Measurements from ENCODE around the gene ATP2B3.

The ATP2B3 gene

DNA sequence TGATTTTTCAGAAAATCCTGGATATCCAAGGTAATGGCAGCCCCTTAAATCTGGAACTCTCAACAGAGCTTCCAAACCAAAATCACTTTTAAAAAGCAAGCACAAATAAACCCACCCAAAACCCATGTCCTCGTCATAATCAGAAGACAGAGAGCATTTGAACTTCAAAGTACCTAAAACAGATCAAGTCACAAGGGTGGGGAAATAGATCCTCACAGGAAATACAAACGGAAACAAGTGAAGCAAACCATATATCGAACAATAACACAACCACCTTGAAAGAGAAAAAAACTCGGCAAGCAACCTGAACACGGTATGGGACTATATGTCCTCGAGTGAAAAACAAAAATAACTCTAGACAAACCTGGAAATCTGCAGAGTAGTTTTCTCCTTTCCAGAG is 97.4 kb downstream of the ATP2B3 start:
- intact Hi-C loops (cut with DNase I; ENCODE audit: low total_unique reads), result no loop called here
- H3K27me3 ChIP-seq, result no peaks in the 10 kb centered on the region

GRCh38 chrX:153620576-153620975 is 103.1 kb downstream of the ATP2B3 start:
- no peak overlapping the region for H3K27ac ChIP-seq
- H3K27me3 ChIP-seq, result peaks cover 0 to 10% of the 10 kb centered on the region in 2 donors
- DNase-seq, result no peak
- no peaks in the 10 kb centered on the region for H3K36me3 ChIP-seq
- intact Hi-C loops (cut with DNase I; ENCODE audit: low total_unique reads), result no loop called here
- TF ChIP-seq, protein P1, sequence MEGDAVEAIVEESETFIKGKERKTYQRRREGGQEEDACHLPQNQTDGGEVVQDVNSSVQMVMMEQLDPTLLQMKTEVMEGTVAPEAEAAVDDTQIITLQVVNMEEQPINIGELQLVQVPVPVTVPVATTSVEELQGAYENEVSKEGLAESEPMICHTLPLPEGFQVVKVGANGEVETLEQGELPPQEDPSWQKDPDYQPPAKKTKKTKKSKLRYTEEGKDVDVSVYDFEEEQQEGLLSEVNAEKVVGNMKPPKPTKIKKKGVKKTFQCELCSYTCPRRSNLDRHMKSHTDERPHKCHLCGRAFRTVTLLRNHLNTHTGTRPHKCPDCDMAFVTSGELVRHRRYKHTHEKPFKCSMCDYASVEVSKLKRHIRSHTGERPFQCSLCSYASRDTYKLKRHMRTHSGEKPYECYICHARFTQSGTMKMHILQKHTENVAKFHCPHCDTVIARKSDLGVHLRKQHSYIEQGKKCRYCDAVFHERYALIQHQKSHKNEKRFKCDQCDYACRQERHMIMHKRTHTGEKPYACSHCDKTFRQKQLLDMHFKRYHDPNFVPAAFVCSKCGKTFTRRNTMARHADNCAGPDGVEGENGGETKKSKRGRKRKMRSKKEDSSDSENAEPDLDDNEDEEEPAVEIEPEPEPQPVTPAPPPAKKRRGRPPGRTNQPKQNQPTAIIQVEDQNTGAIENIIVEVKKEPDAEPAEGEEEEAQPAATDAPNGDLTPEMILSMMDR (IDR thresholded peaks at IDR 0.05), result no peak
- H3K4me3 ChIP-seq, result no peak overlapping the region
- H3K9me3 ChIP-seq, result no peaks in the 10 kb centered on the region
- no peaks in the 10 kb centered on the region for H3K4me1 ChIP-seq

More for the DNA sequence above, 97.4 kb downstream of the ATP2B3 start:
- TF ChIP-seq, protein P1 (IDR thresholded peaks at IDR 0.05), result no peak
- Histone ChIP-seq H3K9me3 (no peaks in the 10 kb centered on the region), H3K4me3 (no peak overlapping the region), H3K27ac (no peak overlapping the region), H3K4me1 (peaks cover 0 to 13% (median 9%) of the 10 kb centered on the region in 4 donors), H3K36me3 (no peaks in the 10 kb centered on the region)
- DNase-seq, result no peak

DNA sequence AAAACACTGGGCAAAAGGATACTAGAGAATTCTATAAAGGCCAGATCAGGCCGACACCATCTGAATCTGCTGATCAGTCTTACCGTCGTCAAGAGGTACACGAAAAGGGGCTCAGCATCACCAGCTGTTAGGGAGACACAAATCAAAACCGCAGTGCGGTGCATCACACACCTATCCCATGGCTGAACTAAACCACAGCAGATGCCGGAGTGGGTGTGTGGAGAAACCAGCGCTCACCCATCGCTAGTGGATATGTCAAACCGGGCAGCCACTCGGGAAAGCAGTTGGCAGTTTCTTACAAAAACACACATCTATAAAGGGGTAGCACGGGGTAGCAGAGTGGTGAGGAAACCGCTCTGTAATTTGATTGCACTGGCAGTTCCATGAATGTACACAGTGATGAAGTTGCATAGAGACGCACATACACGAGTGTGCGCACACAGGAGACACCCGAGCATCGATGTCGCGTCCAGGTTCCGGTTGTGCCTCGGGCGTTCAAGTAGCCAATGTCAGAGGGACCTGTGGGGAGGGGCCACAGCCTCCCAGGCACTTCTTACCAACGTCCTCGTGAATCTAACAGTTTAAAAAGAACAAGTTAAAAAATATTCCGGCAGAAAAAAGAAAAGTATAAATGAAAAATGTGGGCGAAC is 104.6 kb downstream of the ATP2B3 start:
- no peak for DNase-seq
- no peaks in the 10 kb centered on the region for H3K36me3 ChIP-seq
- no peaks in the 10 kb centered on the region for H3K9me3 ChIP-seq
- no peak overlapping the region for H3K4me3 ChIP-seq
- no peak overlapping the region for H3K27ac ChIP-seq
- peaks cover 0 to 10% of the 10 kb centered on the region in 2 donors for H3K27me3 ChIP-seq
- intact Hi-C loops (cut with DNase I; ENCODE audit: low total_unique reads), result no loop called here
- H3K4me1 ChIP-seq, result no peaks in the 10 kb centered on the region
- TF ChIP-seq, protein P1 (IDR thresholded peaks at IDR 0.05), result no peak

GRCh38 chrX:153622661-153623309 is 105.3 kb downstream of the ATP2B3 start:
- Histone ChIP-seq H3K9me3 (no peaks in the 10 kb centered on the region), H3K4me3 (no peak overlapping the region), H3K36me3 (no peaks in the 10 kb centered on the region), H3K27me3 (peaks cover 0 to 10% of the 10 kb centered on the region in 2 donors), H3K27ac (no peak overlapping the region), H3K4me1 (no peaks in the 10 kb centered on the region)
- no peak for DNase-seq
- intact Hi-C loops (cut with DNase I; ENCODE audit: low total_unique reads), result no loop called here
- TF ChIP-seq, protein P1 (IDR thresholded peaks at IDR 0.05), result no peak

DNA sequence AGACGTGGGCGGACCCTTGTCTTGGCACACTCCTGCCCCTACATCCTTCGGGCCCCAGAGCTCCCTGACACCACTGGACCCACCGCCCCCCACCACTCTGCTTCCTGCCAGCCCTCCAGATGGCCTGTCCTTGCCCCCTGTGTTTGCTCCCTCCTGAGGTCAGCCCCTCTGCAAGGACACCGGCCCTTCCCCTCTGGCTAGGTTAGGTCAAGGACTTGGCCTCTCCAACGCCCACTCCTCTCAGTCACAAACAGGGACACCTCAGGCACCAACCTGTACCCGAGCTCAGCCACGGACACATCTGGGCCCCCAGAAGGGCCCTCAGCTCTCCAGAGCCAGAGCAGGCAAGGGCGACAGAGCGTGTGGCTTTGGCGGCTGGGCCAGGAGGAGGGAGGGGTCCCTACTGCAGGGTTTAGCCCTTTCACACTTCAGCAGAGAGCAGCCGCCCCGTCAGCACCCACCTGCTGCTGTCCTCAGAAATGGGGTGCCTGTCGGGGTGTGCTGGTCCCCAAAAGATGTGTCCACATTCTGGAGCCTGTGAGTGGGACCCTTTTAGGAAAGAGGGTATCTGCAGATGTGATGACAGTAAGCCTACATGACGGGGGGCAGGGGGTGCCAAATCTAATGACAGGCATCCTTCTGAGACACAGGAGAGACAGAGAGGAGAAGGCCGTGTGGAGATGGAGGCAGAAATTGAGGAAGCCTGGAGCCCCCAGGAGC is 106.0 kb downstream of the ATP2B3 start:
- TF ChIP-seq, protein P1 (IDR thresholded peaks at IDR 0.05), result no peak
- peak in 1 of 2 donors; percentile 16 for DNase-seq
- Histone ChIP-seq H3K9me3 (no peaks in the 10 kb centered on the region), H3K27ac (no peak overlapping the region), H3K4me1 (no peaks in the 10 kb centered on the region), H3K36me3 (no peaks in the 10 kb centered on the region), H3K4me3 (no peak overlapping the region), H3K27me3 (peaks cover 0 to 10% of the 10 kb centered on the region in 2 donors)
- intact Hi-C loops (cut with DNase I; ENCODE audit: low total_unique reads), result no loop called here

Data from tibial artery (tissue), 4 donors.